ENCODE results near the gene NPDC1. TPM values are rescaled to one million over a fixed set of nuclear protein-coding genes. Genes with fewer than 3 reads are reported as not detected.

NPDC1 gene
- total RNA-seq, 1 experiment from 2014 or later = 25.4 TPM

DNA sequence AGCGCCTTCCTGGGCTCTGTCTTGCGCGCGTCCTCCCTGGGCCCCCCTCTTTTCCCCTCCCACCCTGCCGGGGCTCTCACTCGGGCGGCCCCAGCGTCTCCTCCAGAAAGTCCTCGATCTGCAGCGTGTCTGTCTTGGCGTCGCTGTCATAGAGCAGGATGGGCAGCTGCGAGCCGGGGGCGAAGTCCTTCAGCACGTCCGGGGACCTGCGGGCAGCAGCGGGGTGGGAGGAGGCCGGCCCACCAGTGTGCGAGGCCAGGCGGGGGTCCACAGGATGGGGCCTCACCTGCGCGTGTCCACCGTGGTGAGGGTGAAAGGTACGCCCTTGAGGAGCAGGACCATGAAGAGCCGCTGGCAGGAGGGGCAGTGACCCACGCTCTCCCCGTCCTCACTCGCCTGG lies 50.6 kb downstream of the NPDC1 start:
- Histone ChIP-seq H4K20me1 (ENCODE audit: low read length) (no peaks in the 10 kb centered on the region), H3K79me2 (ENCODE audit: low read length) (peaks cover 16% of the 10 kb centered on the region), H3K27ac (ENCODE audit: low read length) (no peak overlapping the region), H3K9me3 (ENCODE audit: low read length) (no peaks in the 10 kb centered on the region), H3K4me2 (ENCODE audit: low read length) (no peak overlapping the region), H3F3A (ENCODE audit: low read length, unreplicated experiment) (no peaks in the 10 kb centered on the region), H3K9ac (ENCODE audit: low read length) (no peak overlapping the region), H2AFZ (ENCODE audit: low read length) (no peak overlapping the region), H3K27me3 (ENCODE audit: low read length) (no peaks in the 10 kb centered on the region), H3K9me2 (replicated peaks; ENCODE audit: low read length) (no peaks in the 10 kb centered on the region), H3K36me3 (ENCODE audit: low read depth, low read length) (no peaks in the 10 kb centered on the region; the same call in 1 of the 2 replicates), H3K4me3 (ENCODE audit: low read length) (no peak overlapping the region), H3K4me1 (ENCODE audit: insufficient read depth, low read length) (peaks cover 27% of the 10 kb centered on the region)
- CTCF ChIA-PET = interaction anchor here (0.7 to 1.4 kb wide), 3 partner anchors 39 to 47 kb away, joined by 3 to 9 read pairs (median 3); no protein-coding TSS in a partner anchor
- DNase-seq (no peak), ATAC-seq (no peak)
- intact Hi-C loops (cut with micrococcal nuclease) = loop anchor here (10.0 kb wide), 1 partner anchor 151 kb away; the partner anchor contains the start of genes AJM1 and PHPT1
- no peak for TF ChIP-seq EZH2phosphoT487 (IDR thresholded peaks at IDR 0.05; ENCODE audit: borderline replicate concordance, low read length)
- no peak for TF ChIP-seq EZH2 (IDR thresholded peaks at IDR 0.05; ENCODE audit: low read length, unreplicated experiment)
- TF ChIP-seq, protein P1, sequence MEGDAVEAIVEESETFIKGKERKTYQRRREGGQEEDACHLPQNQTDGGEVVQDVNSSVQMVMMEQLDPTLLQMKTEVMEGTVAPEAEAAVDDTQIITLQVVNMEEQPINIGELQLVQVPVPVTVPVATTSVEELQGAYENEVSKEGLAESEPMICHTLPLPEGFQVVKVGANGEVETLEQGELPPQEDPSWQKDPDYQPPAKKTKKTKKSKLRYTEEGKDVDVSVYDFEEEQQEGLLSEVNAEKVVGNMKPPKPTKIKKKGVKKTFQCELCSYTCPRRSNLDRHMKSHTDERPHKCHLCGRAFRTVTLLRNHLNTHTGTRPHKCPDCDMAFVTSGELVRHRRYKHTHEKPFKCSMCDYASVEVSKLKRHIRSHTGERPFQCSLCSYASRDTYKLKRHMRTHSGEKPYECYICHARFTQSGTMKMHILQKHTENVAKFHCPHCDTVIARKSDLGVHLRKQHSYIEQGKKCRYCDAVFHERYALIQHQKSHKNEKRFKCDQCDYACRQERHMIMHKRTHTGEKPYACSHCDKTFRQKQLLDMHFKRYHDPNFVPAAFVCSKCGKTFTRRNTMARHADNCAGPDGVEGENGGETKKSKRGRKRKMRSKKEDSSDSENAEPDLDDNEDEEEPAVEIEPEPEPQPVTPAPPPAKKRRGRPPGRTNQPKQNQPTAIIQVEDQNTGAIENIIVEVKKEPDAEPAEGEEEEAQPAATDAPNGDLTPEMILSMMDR (conservative IDR thresholded peaks at IDR 0.05; ENCODE audit: low read depth, low read length) = no peak
- POLR2A ChIA-PET (ENCODE audit: unreplicated experiment) = no interaction called here
- BruUV-seq (replicated peaks) = no TSS peak

DNA sequence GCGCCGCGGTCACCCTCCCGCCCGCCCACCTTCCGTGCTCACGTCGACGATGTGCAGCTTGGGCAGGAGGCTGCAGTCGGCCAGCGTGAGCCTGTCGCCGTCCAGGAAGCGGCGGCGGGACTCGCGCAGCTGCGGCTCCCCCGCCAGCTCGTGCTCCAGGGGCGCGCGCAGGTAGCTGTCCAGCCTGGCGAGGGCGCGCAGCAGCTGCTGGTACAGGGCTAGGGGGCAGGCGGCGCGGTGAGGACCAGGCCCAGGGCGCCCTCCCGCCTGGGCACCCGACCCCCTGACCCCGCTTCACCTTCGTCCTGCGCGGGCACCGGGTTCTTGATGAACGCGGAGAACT lies 51.1 kb downstream of the NPDC1 start:
- no peak overlapping the region for H2AFZ ChIP-seq (ENCODE audit: low read length)
- no peaks in the 10 kb centered on the region for H4K20me1 ChIP-seq (ENCODE audit: low read length)
- no peaks in the 10 kb centered on the region; the same call in 1 of the 2 replicates for H3K36me3 ChIP-seq (ENCODE audit: low read depth, low read length)
- H3K4me3 ChIP-seq (ENCODE audit: low read length) = no peak overlapping the region
- H3K9me3 ChIP-seq (ENCODE audit: low read length) = no peaks in the 10 kb centered on the region
- no TSS peak for BruUV-seq (replicated peaks)
- no peak for DNase-seq
- peaks cover 27% of the 10 kb centered on the region for H3K4me1 ChIP-seq (ENCODE audit: insufficient read depth, low read length)
- POLR2A ChIA-PET (ENCODE audit: unreplicated experiment) = no interaction called here
- ATAC-seq = no peak
- no peak overlapping the region for H3K4me2 ChIP-seq (ENCODE audit: low read length)
- H3F3A ChIP-seq (ENCODE audit: low read length, unreplicated experiment) = no peaks in the 10 kb centered on the region
- H3K9me2 ChIP-seq (replicated peaks; ENCODE audit: low read length) = no peaks in the 10 kb centered on the region
- H3K27me3 ChIP-seq (ENCODE audit: low read length) = no peaks in the 10 kb centered on the region
- TF ChIP-seq EZH2 (IDR thresholded peaks at IDR 0.05; ENCODE audit: low read length, unreplicated experiment) (no peak), EZH2phosphoT487 (IDR thresholded peaks at IDR 0.05; ENCODE audit: borderline replicate concordance, low read length) (no peak)
- TF ChIP-seq, protein P1 (conservative IDR thresholded peaks at IDR 0.05; ENCODE audit: low read depth, low read length) = no peak
- no peak overlapping the region for H3K27ac ChIP-seq (ENCODE audit: low read length)
- H3K79me2 ChIP-seq (ENCODE audit: low read length) = peaks cover 16% of the 10 kb centered on the region
- H3K9ac ChIP-seq (ENCODE audit: low read length) = no peak overlapping the region
- CTCF ChIA-PET = no interaction called here
- intact Hi-C loops (cut with micrococcal nuclease) = loop anchor here (10.0 kb wide), 1 partner anchor 150 kb away; the partner anchor contains the start of genes AJM1 and PHPT1

DNA sequence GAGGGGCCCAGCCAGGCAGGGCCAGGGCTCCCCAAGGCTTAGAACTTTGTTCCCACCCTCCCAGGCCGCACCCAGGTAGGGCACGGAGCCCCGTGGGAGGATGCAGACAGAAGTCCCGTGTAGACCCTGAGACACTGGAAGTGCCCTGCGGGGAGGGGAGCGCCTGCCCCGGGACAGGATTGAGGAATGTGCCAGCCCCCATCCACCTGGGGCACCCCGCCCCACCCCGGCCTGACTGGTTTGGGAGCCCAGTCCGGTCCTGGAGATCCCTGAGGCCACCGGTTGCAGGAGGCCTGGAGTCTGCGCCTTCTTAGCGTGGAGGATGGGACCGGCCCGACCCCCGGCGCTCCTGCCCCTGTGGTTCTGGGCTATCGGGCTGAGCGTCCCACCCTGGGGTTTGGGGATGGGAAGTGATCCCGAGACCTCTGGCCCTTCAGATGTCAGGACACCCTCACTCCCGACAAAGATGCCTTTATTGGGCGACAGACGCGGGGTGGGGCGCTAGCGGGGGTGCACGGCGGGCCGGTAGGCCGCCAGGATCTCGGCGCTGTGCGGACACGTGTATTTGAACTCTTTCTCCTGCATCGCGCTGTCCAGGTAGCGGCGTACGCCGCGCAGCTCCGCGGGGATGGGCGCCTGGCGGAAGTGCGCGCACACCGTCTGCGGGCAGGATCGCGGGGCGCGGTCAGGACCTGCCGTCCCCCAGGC lies 51.6 kb downstream of the NPDC1 start:
- Histone ChIP-seq H3K4me1 (ENCODE audit: insufficient read depth, low read length) (peaks cover 27% of the 10 kb centered on the region), H3K9ac (ENCODE audit: low read length) (no peak overlapping the region), H2AFZ (ENCODE audit: low read length) (no peak overlapping the region), H3K27me3 (ENCODE audit: low read length) (no peaks in the 10 kb centered on the region), H3K9me2 (replicated peaks; ENCODE audit: low read length) (no peaks in the 10 kb centered on the region), H3K36me3 (ENCODE audit: low read depth, low read length) (no peaks in the 10 kb centered on the region; the same call in 1 of the 2 replicates), H4K20me1 (ENCODE audit: low read length) (no peaks in the 10 kb centered on the region), H3F3A (ENCODE audit: low read length, unreplicated experiment) (no peaks in the 10 kb centered on the region), H3K9me3 (ENCODE audit: low read length) (no peaks in the 10 kb centered on the region), H3K4me2 (ENCODE audit: low read length) (peak overlapping the region; percentile 87; the same call in 1 of the 2 replicates), H3K4me3 (ENCODE audit: low read length) (no peak overlapping the region), H3K79me2 (ENCODE audit: low read length) (peaks cover 16% of the 10 kb centered on the region), H3K27ac (ENCODE audit: low read length) (no peak overlapping the region)
- ATAC-seq = no peak
- intact Hi-C loops (cut with micrococcal nuclease) = loop anchor here (10.0 kb wide), 1 partner anchor 150 kb away; the partner anchor contains the start of genes AJM1 and PHPT1
- TF ChIP-seq EZH2phosphoT487 (IDR thresholded peaks at IDR 0.05; ENCODE audit: borderline replicate concordance, low read length) (no peak), EZH2 (IDR thresholded peaks at IDR 0.05; ENCODE audit: low read length, unreplicated experiment) (no peak)
- TF ChIP-seq, protein P1 (conservative IDR thresholded peaks at IDR 0.05; ENCODE audit: low read depth, low read length) = no peak
- no peak for DNase-seq
- POLR2A ChIA-PET (ENCODE audit: unreplicated experiment) = no interaction called here
- CTCF ChIA-PET = no interaction called here
- BruUV-seq (replicated peaks) = no TSS peak
